NCI-H2081 (cell line): ENCODE measurements around the gene KRTCAP3.

Experiments used
- DNase-seq, 2 experiments: peaks; one replicate each; lab custom pipeline; 2025; lab: John Stamatoyannopoulos, UW

Gene KRTCAP3

GRCh38 chr2:27441226-27441926 lies 805 bp upstream of the KRTCAP3 start:
- DNase-seq, result no peak

GRCh38 chr2:27442920-27443282 lies 720 bp downstream of the KRTCAP3 start:
- no peak for DNase-seq

GRCh38 chr2:27445155-27445554 lies 3.0 kb downstream of the KRTCAP3 start:
- no peak for DNase-seq

GRCh38 chr2:27445615-27446014 lies 3.4 kb downstream of the KRTCAP3 start:
- DNase-seq, result no peak

GRCh38 chr2:27446057-27446456 lies 3.9 kb downstream of the KRTCAP3 start:
- peak in 1 of 2 experiments; percentile 4 for DNase-seq

- DNase-seq, result peak; percentile 3 to 50
These were observed 6.2 kb downstream of the KRTCAP3 start for GRCh38 chr2:27448381-27448780.

- DNase-seq, result no peak
These were observed 8.9 kb downstream of the KRTCAP3 start for GRCh38 chr2:27451095-27451494.

GRCh38 chr2:27453968-27454367 lies 11.8 kb downstream of the KRTCAP3 start:
- DNase-seq, result no peak

GRCh38 chr2:27461118-27461517 lies 18.9 kb downstream of the KRTCAP3 start:
- peak in 1 of 2 experiments; percentile 29 for DNase-seq

- DNase-seq, result no peak
These were observed 22.3 kb downstream of the KRTCAP3 start for GRCh38 chr2:27464443-27464842.

GRCh38 chr2:27471961-27472360 lies 29.8 kb downstream of the KRTCAP3 start:
- no peak for DNase-seq

GRCh38 chr2:27485496-27485895 lies 43.3 kb downstream of the KRTCAP3 start:
- no peak for DNase-seq

GRCh38 chr2:27489118-27489497 lies 46.9 kb downstream of the KRTCAP3 start:
- DNase-seq, result peak in 1 of 2 experiments; percentile 59

GRCh38 chr2:27489498-27490397 lies 47.6 kb downstream of the KRTCAP3 start, which contains the start of gene IFT172:
TSS of gene IFT172 (minus strand) at chr2:27489743. CDS start at chr2:27489653, 90 bp downstream.
- peak; percentile 100 for DNase-seq

GRCh38 chr2:27492557-27492956 lies 50.4 kb downstream of the KRTCAP3 start:
- DNase-seq, result no peak

GRCh38 chr2:27493948-27494283 lies 51.7 kb downstream of the KRTCAP3 start:
- DNase-seq, result no peak
